Measurements from ENCODE around the gene FOXP4.

The FOXP4 gene

GRCh38 chr6:41527721-41528408 lies 18.3 kb upstream of the FOXP4 start:
- no peak overlapping the region for H3K4me3 ChIP-seq (ENCODE audit: low read depth, low read length)
- H3K4me2 ChIP-seq (ENCODE audit: low read length), result no peak overlapping the region
- H3K9me3 ChIP-seq (ENCODE audit: control insufficient read depth, low read length), result no peaks in the 10 kb centered on the region
- no peak for TF ChIP-seq CTCF (IDR thresholded peaks at IDR 0.05)
- H3K9ac ChIP-seq, result no peak overlapping the region
- no peak overlapping the region for H3K27ac ChIP-seq
- no peaks in the 10 kb centered on the region for H3K36me3 ChIP-seq (ENCODE audit: control insufficient read depth, insufficient read depth, low read length)
- no peaks in the 10 kb centered on the region for H3K4me1 ChIP-seq
- H3K79me2 ChIP-seq, result no peaks in the 10 kb centered on the region
- H3K27me3 ChIP-seq (ENCODE audit: control insufficient read depth, insufficient read depth, low read length), result no peaks in the 10 kb centered on the region
- peak overlapping the region; percentile 9 for H2AFZ ChIP-seq

GRCh38 chr6:41528409-41528963 lies 17.7 kb upstream of the FOXP4 start:
- peak overlapping the region; percentile 9 for H2AFZ ChIP-seq
- no peak overlapping the region for H3K9ac ChIP-seq
- H3K36me3 ChIP-seq (ENCODE audit: control insufficient read depth, insufficient read depth, low read length), result no peaks in the 10 kb centered on the region
- H3K4me3 ChIP-seq (ENCODE audit: low read depth, low read length), result no peak overlapping the region
- H3K4me1 ChIP-seq, result no peaks in the 10 kb centered on the region
- no peak overlapping the region for H3K4me2 ChIP-seq (ENCODE audit: low read length)
- no peak for TF ChIP-seq CTCF (IDR thresholded peaks at IDR 0.05)
- no peaks in the 10 kb centered on the region for H3K9me3 ChIP-seq (ENCODE audit: control insufficient read depth, low read length)
- no peaks in the 10 kb centered on the region for H3K79me2 ChIP-seq
- no peak overlapping the region for H3K27ac ChIP-seq
- H3K27me3 ChIP-seq (ENCODE audit: control insufficient read depth, insufficient read depth, low read length), result no peaks in the 10 kb centered on the region

GRCh38 chr6:41529049-41529448 lies 17.1 kb upstream of the FOXP4 start:
- Histone ChIP-seq H3K9me3 (ENCODE audit: control insufficient read depth, low read length) (no peaks in the 10 kb centered on the region), H3K36me3 (ENCODE audit: control insufficient read depth, insufficient read depth, low read length) (no peaks in the 10 kb centered on the region), H2AFZ (no peak overlapping the region), H3K9ac (no peak overlapping the region), H3K27me3 (ENCODE audit: control insufficient read depth, insufficient read depth, low read length) (no peaks in the 10 kb centered on the region), H3K4me3 (ENCODE audit: low read depth, low read length) (no peak overlapping the region), H3K4me2 (ENCODE audit: low read length) (no peak overlapping the region), H3K79me2 (no peaks in the 10 kb centered on the region), H3K4me1 (no peaks in the 10 kb centered on the region), H3K27ac (no peak overlapping the region)
- TF ChIP-seq CTCF (IDR thresholded peaks at IDR 0.05), result no peak

GRCh38 chr6:41529970-41530369 lies 16.2 kb upstream of the FOXP4 start:
- Histone ChIP-seq H3K27me3 (ENCODE audit: control insufficient read depth, insufficient read depth, low read length) (no peaks in the 10 kb centered on the region), H3K36me3 (ENCODE audit: control insufficient read depth, insufficient read depth, low read length) (no peaks in the 10 kb centered on the region)
- TF ChIP-seq CTCF (IDR thresholded peaks at IDR 0.05), result no peak

GRCh38 chr6:41530476-41530875 lies 15.7 kb upstream of the FOXP4 start:
- no peak overlapping the region for H2AFZ ChIP-seq
- H3K4me1 ChIP-seq, result no peaks in the 10 kb centered on the region
- H3K4me3 ChIP-seq (ENCODE audit: low read depth, low read length), result no peak overlapping the region
- no peak overlapping the region for H3K9ac ChIP-seq
- H3K79me2 ChIP-seq, result no peaks in the 10 kb centered on the region
- H3K9me3 ChIP-seq (ENCODE audit: control insufficient read depth, low read length), result no peaks in the 10 kb centered on the region
- no peak overlapping the region for H3K27ac ChIP-seq
- no peaks in the 10 kb centered on the region for H3K36me3 ChIP-seq (ENCODE audit: control insufficient read depth, insufficient read depth, low read length)
- TF ChIP-seq CTCF (IDR thresholded peaks at IDR 0.05), result no peak
- H3K27me3 ChIP-seq (ENCODE audit: control insufficient read depth, insufficient read depth, low read length), result no peaks in the 10 kb centered on the region
- no peak overlapping the region for H3K4me2 ChIP-seq (ENCODE audit: low read length)

More at GRCh38 chr6:41529970-41530369, 16.2 kb upstream of the FOXP4 start:
- H3K27ac ChIP-seq, result no peak overlapping the region
- H3K4me1 ChIP-seq, result no peaks in the 10 kb centered on the region
- H3K4me3 ChIP-seq (ENCODE audit: low read depth, low read length), result no peak overlapping the region
- H3K9ac ChIP-seq, result no peak overlapping the region
- H2AFZ ChIP-seq, result no peak overlapping the region
- H3K79me2 ChIP-seq, result no peaks in the 10 kb centered on the region
- H3K4me2 ChIP-seq (ENCODE audit: low read length), result no peak overlapping the region
- H3K9me3 ChIP-seq (ENCODE audit: control insufficient read depth, low read length), result no peaks in the 10 kb centered on the region

All from parathyroid adenoma (tissue), 2 donors.